GM18511 (cell line): ENCODE results near the gene AAGAB.

Experiments used
- ATAC-seq: cut with Tn5 transposase; IDR thresholded peaks from one replicate; pipeline ENCODE4 v1.9.1; 2021; ENCODE audit warnings: mild to moderate bottlenecking, moderate library complexity; ENCODE audit not compliant: unreplicated experiment

Gene AAGAB

GRCh38 chr15:67190326-67190725 is 64.1 kb downstream of the AAGAB start:
- no peak for ATAC-seq

GRCh38 chr15:67189326-67190051 is 65.0 kb downstream of the AAGAB start:
- no peak for ATAC-seq

- no peak for ATAC-seq
Measured at GRCh38 chr15:67188551-67189218, 65.8 kb downstream of the AAGAB start.

- ATAC-seq: no peak
Measured at GRCh38 chr15:67187351-67187854, 67.1 kb downstream of the AAGAB start.

GRCh38 chr15:67186688-67187087 is 67.8 kb downstream of the AAGAB start:
- ATAC-seq: no peak

GRCh38 chr15:67186226-67186649 is 68.2 kb downstream of the AAGAB start:
- no peak for ATAC-seq

GRCh38 chr15:67185621-67186225 is 68.7 kb downstream of the AAGAB start:
- ATAC-seq: no peak

- no peak for ATAC-seq
Measured at GRCh38 chr15:67185051-67185450, 69.4 kb downstream of the AAGAB start.

- ATAC-seq: no peak
Measured at GRCh38 chr15:67184208-67184925, 70.1 kb downstream of the AAGAB start.

GRCh38 chr15:67183443-67184169 is 70.9 kb downstream of the AAGAB start:
- no peak for ATAC-seq

- ATAC-seq: no peak
Measured at GRCh38 chr15:67181221-67181639, 73.2 kb downstream of the AAGAB start.

- no peak for ATAC-seq
Measured at GRCh38 chr15:67180514-67181191, 73.8 kb downstream of the AAGAB start.

GRCh38 chr15:67180035-67180434 is 74.4 kb downstream of the AAGAB start:
- ATAC-seq: no peak

GRCh38 chr15:67179411-67179995 is 75.0 kb downstream of the AAGAB start:
- no peak for ATAC-seq

GRCh38 chr15:67178569-67179210 is 75.8 kb downstream of the AAGAB start:
- no peak for ATAC-seq

- ATAC-seq: no peak
Measured at GRCh38 chr15:67177752-67178151, 76.7 kb downstream of the AAGAB start.

- no peak for ATAC-seq
Measured at GRCh38 chr15:67176195-67176971, 78.1 kb downstream of the AAGAB start.

GRCh38 chr15:67175643-67176071 is 78.8 kb downstream of the AAGAB start:
- ATAC-seq: peak; percentile 52
